Natural killer cell (primary cell): ENCODE measurements around the gene RGS12. TPM values are rescaled to one million over a fixed set of nuclear protein-coding genes. Genes with fewer than 3 reads are reported as not detected.
A peak's percentile ranks its signal among the peaks of the same experiment; 100 is the strongest.

ENCODE experiments used
- ATAC-seq, 3 donors: fragments of 150-1000 bp in 2 of 3; fragments of 200-7000 bp in 1 of 3; cut with Tn5 transposase; 1 replicate in 1 of 3; 2 replicates in 2 of 3; pipeline ENCODE4 v1.10.0; 2021; ENCODE audit warnings: mild to moderate bottlenecking in 2 of 3, moderate library complexity in 2 of 3
- DNase-seq, 2 donors: peaks; one replicate each; pipeline versions ENCODE4 v3.0.0 to v3.0.0-alpha.2; 2013 to 2021; ENCODE audit warnings: mixed read lengths in 1 of 2
- H3K27ac ChIP-seq: one replicate; pipeline ENCODE4 v1.5.1; 2013; ENCODE audit warnings: mild to moderate bottlenecking, low read length
- H3K27me3 ChIP-seq: one replicate; pipeline ENCODE4 v1.6.1; 2013; ENCODE audit warnings: low read length; ENCODE audit not compliant: control insufficient read depth, insufficient read depth
- H3K36me3 ChIP-seq: one replicate; pipeline ENCODE4 v1.6.1; 2013; ENCODE audit warnings: low read length; ENCODE audit not compliant: control insufficient read depth, insufficient read depth
- H3K4me1 ChIP-seq: one replicate; pipeline ENCODE4 v1.6.1; 2013; ENCODE audit warnings: low read length; ENCODE audit not compliant: control insufficient read depth, insufficient read depth
- H3K4me3 ChIP-seq: one replicate; pipeline ENCODE4 v1.5.1; 2013; ENCODE audit warnings: low read length
- H3K9me3 ChIP-seq: one replicate; pipeline ENCODE4 v1.6.1; 2013; ENCODE audit warnings: low read length; ENCODE audit not compliant: control insufficient read depth, insufficient read depth
- H3K27ac Mint-ChIP-seq, 2 donors: one replicate each; pipeline ENCODE4 v1.8.0; 2022; ENCODE audit warnings: mild to moderate bottlenecking in 2 of 2, mixed read lengths in 2 of 2, moderate library complexity in 1 of 2
- H3K27me3 Mint-ChIP-seq, 2 donors: one replicate each; pipeline ENCODE4 v1.8.0; 2022; ENCODE audit warnings: low read depth in 2 of 2, mixed read lengths in 2 of 2
- H3K36me3 Mint-ChIP-seq: one replicate; pipeline ENCODE4 v1.8.0; 2022; ENCODE audit warnings: mixed read lengths
- H3K4me1 Mint-ChIP-seq, 2 donors: one replicate each; pipeline ENCODE4 v1.8.0; 2022; ENCODE audit warnings: mixed read lengths in 2 of 2
- H3K4me3 Mint-ChIP-seq: one replicate; pipeline ENCODE4 v1.8.0; 2022; ENCODE audit warnings: mild to moderate bottlenecking, moderate library complexity, mixed read lengths
- H3K9me3 Mint-ChIP-seq, 2 donors: one replicate each; pipeline ENCODE4 v1.8.0; 2022; ENCODE audit warnings: mixed read lengths in 2 of 2
- CTCF ChIP-seq: fragments of 200-600 bp; IDR thresholded peaks from one replicate; pipeline ENCODE4 v1.8.0; 2022; ENCODE audit warnings: antibody characterized with exemption
- WGBS: methylation state at CpG from one replicate; pipeline ENCODE4 v1.1.7; 2013; ENCODE audit warnings: missing lambda C conversion rate; ENCODE audit not compliant: insufficient coverage; 5-methylcytosine and 5-hydroxymethylcytosine counted together
- intact Hi-C: fragments of 100-400 bp; cut with micrococcal nuclease; formaldehyde crosslinking; loops from one replicate; pipeline ENCODE4 v1.14.2; 2022
- total RNA-seq, 4 donors: library from RNA; stranded (reverse); fragments of 120-200 nt in 1 of 4; gene quantifications; one replicate each; pipeline versions ENCODE4 v1.2.3 to v1.2.4, GENCODE V29; 2013 to 2022

The RGS12 gene
- total RNA-seq: 10 to 100 TPM; 10.5 to 12.3 (median 10.6) TPM
- 5.5 TPM for total RNA-seq (2013)

GRCh38 chr4:3292571-3293400 lies at the start of gene RGS12:
TSS of gene RGS12 (plus strand) at chr4:3293021. CDS start at chr4:3316171, 23,150 bp downstream.
- Histone ChIP-seq H3K4me1 (peaks cover 19% of the 10 kb centered on the region), H3K4me3 (peak within 1 kb of the TSS; percentile 82), H3K27me3 (peaks cover 9% of the 10 kb centered on the region), H3K36me3 (no peaks in the 10 kb centered on the region), H3K27ac (peak within 1 kb of the TSS; percentile 7), H3K9me3 (no peaks in the 10 kb centered on the region)
- intact Hi-C loops: no loop called here
- Mint-ChIP-seq H3K36me3 (no peaks in the 10 kb centered on the region), H3K4me3 (peak within 1 kb of the TSS; percentile 91), H3K9me3 (no peaks in the 10 kb centered on the region), H3K27ac (peak within 1 kb of the TSS; percentile 31 to 77), H3K27me3 (peaks cover 6 to 13% of the 10 kb centered on the region in 2 donors), H3K4me1 (peaks cover 21 to 28% of the 10 kb centered on the region in 2 donors)
- no peak for TF ChIP-seq CTCF
- WGBS: under 1% methylated on average over 116 of the region's 121 CpGs
- peak; percentile 82 to 90 (median 84) for ATAC-seq
- peak; percentile 66 to 88 for DNase-seq

- Mint-ChIP-seq H3K27me3 (no peaks in the 10 kb centered on the region), H3K27ac (peak overlapping the region; percentile 31 to 75), H3K4me3 (no peak overlapping the region), H3K4me1 (peaks cover 6 to 12% of the 10 kb centered on the region in 2 donors), H3K9me3 (no peaks in the 10 kb centered on the region), H3K36me3 (no peaks in the 10 kb centered on the region)
- H3K9me3 ChIP-seq: no peaks in the 10 kb centered on the region
- DNase-seq (peak in 1 of 2 donors; percentile 22), ATAC-seq (no peak)
- 84% methylated on average over 23 of the region's 23 CpGs for WGBS
- no peak for TF ChIP-seq CTCF
- H3K4me3 ChIP-seq: no peak overlapping the region
- H3K4me1 ChIP-seq: peaks cover 14% of the 10 kb centered on the region
- intact Hi-C loops: no loop called here
- H3K36me3 ChIP-seq: peaks cover 34% of the 10 kb centered on the region
- H3K27me3 ChIP-seq: no peaks in the 10 kb centered on the region
- no peak overlapping the region for H3K27ac ChIP-seq
Measured at GRCh38 chr4:3243136-3243780, 49.6 kb upstream of the RGS12 start.

- no peaks in the 10 kb centered on the region for H3K36me3 Mint-ChIP-seq
- no peak for DNase-seq
- Histone ChIP-seq H3K27me3 (no peaks in the 10 kb centered on the region), H3K27ac (no peak overlapping the region), H3K9me3 (no peaks in the 10 kb centered on the region), H3K4me3 (no peak overlapping the region), H3K4me1 (peaks cover 14% of the 10 kb centered on the region), H3K36me3 (peaks cover 27% of the 10 kb centered on the region)
- H3K4me3 Mint-ChIP-seq: no peak overlapping the region
- no peaks in the 10 kb centered on the region for H3K9me3 Mint-ChIP-seq
- H3K27me3 Mint-ChIP-seq: no peaks in the 10 kb centered on the region
- no peak for TF ChIP-seq CTCF
- WGBS: 28% methylated on average over 1 of the region's 1 CpG
- peak overlapping the region; percentile 31 to 75 for H3K27ac Mint-ChIP-seq
- ATAC-seq: no peak
- intact Hi-C loops: no loop called here
- peaks cover 6 to 12% of the 10 kb centered on the region in 2 donors for H3K4me1 Mint-ChIP-seq
Measured at GRCh38 chr4:3244002-3244401, 48.8 kb upstream of the RGS12 start.
